Chondrocyte (in vitro differentiated cells): ENCODE data around the gene NCF4. TPM values are rescaled to one million over a fixed set of nuclear protein-coding genes. Genes with fewer than 3 reads are reported as not detected.
A peak's percentile ranks its signal among the peaks of the same experiment; 100 is the strongest.

ENCODE experiments used
- DNase-seq: peaks from one replicate; pipeline ENCODE4 v3.0.0; 2021; ENCODE audit warnings: mixed read lengths, low spot score
- H3K27ac Mint-ChIP-seq: one replicate; pipeline ENCODE4 v1.8.0; 2021; ENCODE audit warnings: mild to moderate bottlenecking, moderate library complexity, mixed read lengths; ENCODE audit not compliant: unreplicated experiment
- H3K27me3 Mint-ChIP-seq: 2 replicates; pipeline ENCODE4 v1.8.0; 2021; ENCODE audit warnings: low read depth, mixed read lengths
- H3K36me3 Mint-ChIP-seq: 2 replicates; pipeline ENCODE4 v1.8.0; 2021; ENCODE audit warnings: low read depth, mixed read lengths
- H3K4me1 Mint-ChIP-seq: 2 replicates; pipeline ENCODE4 v1.8.0; 2021; ENCODE audit warnings: low read depth, mild to moderate bottlenecking, mixed read lengths
- H3K4me3 Mint-ChIP-seq: one replicate; pipeline ENCODE4 v1.8.0; 2021; ENCODE audit warnings: mild to moderate bottlenecking, moderate library complexity, mixed read lengths; ENCODE audit not compliant: unreplicated experiment
- H3K9me3 Mint-ChIP-seq: 2 replicates; pipeline ENCODE4 v1.8.0; 2021; ENCODE audit warnings: low read depth, mixed read lengths
- total RNA-seq: library from RNA; stranded (reverse); gene quantifications from 3 replicates; pipeline ENCODE4 v1.2.1, GENCODE V29; 2021
- TF ChIP-seq, protein P1 (sequence below): fragments of 200-600 bp; sonication (generic); IDR thresholded peaks from 2 replicates; pipeline ENCODE4 v1.5.0; 2021; ENCODE audit warnings: antibody characterized with exemption, mild to moderate bottlenecking, moderate library complexity

NCF4 gene
- total RNA-seq, 1 donor from 2014 or later: not detected

DNA sequence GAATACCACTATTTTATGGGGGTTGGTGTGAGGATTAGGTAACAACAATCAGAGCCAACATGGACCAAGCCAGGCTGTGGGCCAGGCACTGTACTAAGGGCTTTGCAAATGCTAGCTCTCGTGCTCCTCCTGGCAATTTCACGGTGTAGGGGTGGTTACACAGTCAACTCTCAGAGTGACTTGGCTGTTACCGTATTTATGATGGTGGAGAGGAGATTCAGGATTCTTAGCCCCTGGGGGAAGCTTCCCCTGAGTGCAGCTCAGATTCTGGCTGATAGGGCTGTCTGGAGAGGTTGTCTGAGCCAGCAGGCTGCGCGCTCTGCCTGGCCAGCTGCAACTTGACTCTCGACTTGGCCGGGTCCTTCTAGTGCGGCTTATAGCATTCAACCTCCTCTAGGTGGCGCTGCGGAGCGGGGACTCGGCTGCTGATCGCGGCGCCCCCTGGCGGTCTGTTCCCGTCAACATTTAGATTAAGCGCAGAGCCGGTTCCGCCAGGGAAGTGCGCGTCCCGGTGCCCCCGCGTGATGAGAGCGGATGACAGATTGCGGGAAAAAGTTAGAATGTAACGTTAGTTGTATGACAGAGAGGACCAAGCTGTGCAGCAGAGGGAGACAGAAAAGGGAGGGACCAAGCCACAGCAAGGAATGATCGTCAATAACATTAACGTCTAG lies 4.5 kb upstream of the NCF4 start:
- Mint-ChIP-seq H3K4me3 (peak overlapping the region; percentile 23), H3K9me3 (no peaks in the 10 kb centered on the region), H3K27me3 (peaks cover 21% of the 10 kb centered on the region), H3K4me1 (peaks cover 5% of the 10 kb centered on the region), H3K27ac (peak overlapping the region; percentile 50), H3K36me3 (no peaks in the 10 kb centered on the region)
- DNase-seq: no peak
- TF ChIP-seq, protein P1, sequence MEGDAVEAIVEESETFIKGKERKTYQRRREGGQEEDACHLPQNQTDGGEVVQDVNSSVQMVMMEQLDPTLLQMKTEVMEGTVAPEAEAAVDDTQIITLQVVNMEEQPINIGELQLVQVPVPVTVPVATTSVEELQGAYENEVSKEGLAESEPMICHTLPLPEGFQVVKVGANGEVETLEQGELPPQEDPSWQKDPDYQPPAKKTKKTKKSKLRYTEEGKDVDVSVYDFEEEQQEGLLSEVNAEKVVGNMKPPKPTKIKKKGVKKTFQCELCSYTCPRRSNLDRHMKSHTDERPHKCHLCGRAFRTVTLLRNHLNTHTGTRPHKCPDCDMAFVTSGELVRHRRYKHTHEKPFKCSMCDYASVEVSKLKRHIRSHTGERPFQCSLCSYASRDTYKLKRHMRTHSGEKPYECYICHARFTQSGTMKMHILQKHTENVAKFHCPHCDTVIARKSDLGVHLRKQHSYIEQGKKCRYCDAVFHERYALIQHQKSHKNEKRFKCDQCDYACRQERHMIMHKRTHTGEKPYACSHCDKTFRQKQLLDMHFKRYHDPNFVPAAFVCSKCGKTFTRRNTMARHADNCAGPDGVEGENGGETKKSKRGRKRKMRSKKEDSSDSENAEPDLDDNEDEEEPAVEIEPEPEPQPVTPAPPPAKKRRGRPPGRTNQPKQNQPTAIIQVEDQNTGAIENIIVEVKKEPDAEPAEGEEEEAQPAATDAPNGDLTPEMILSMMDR: peak; percentile 100

- TF ChIP-seq, protein P1: peak; percentile 65
- H3K27ac Mint-ChIP-seq: no peak overlapping the region
- H3K9me3 Mint-ChIP-seq: no peaks in the 10 kb centered on the region
- peaks cover 5% of the 10 kb centered on the region for H3K4me1 Mint-ChIP-seq
- no peak overlapping the region for H3K4me3 Mint-ChIP-seq
- DNase-seq: no peak
- peaks cover 21% of the 10 kb centered on the region for H3K27me3 Mint-ChIP-seq
- H3K36me3 Mint-ChIP-seq: no peaks in the 10 kb centered on the region
Observed at GRCh38 chr22:36856792-36857135, 4.0 kb upstream of the NCF4 start.

- Mint-ChIP-seq H3K4me1 (peaks cover 5% of the 10 kb centered on the region), H3K9me3 (no peaks in the 10 kb centered on the region), H3K4me3 (no peak overlapping the region), H3K36me3 (no peaks in the 10 kb centered on the region), H3K27ac (no peak overlapping the region), H3K27me3 (peaks cover 21% of the 10 kb centered on the region)
- DNase-seq: no peak
- TF ChIP-seq, protein P1: no peak
Observed at GRCh38 chr22:36858156-36858555, 2.6 kb upstream of the NCF4 start.

- H3K27me3 Mint-ChIP-seq: peaks cover 21% of the 10 kb centered on the region
Observed at GRCh38 chr22:36858966-36859365, 1.8 kb upstream of the NCF4 start.

GRCh38 chr22:36860017-36860416 lies 789 bp upstream of the NCF4 start:
- no peaks in the 10 kb centered on the region for H3K9me3 Mint-ChIP-seq
- peaks cover 28% of the 10 kb centered on the region for H3K27me3 Mint-ChIP-seq
- DNase-seq: no peak
- H3K4me1 Mint-ChIP-seq: peaks cover 5% of the 10 kb centered on the region
- no peak overlapping the region for H3K27ac Mint-ChIP-seq
- TF ChIP-seq, protein P1: peak; percentile 35
- no peak overlapping the region for H3K4me3 Mint-ChIP-seq
- no peaks in the 10 kb centered on the region for H3K36me3 Mint-ChIP-seq

More at GRCh38 chr22:36858966-36859365, 1.8 kb upstream of the NCF4 start:
- H3K4me1 Mint-ChIP-seq: peaks cover 5% of the 10 kb centered on the region
- no peaks in the 10 kb centered on the region for H3K36me3 Mint-ChIP-seq
- H3K4me3 Mint-ChIP-seq: no peak overlapping the region
- DNase-seq: no peak
- no peak overlapping the region for H3K27ac Mint-ChIP-seq
- no peaks in the 10 kb centered on the region for H3K9me3 Mint-ChIP-seq
- TF ChIP-seq, protein P1: no peak
